HG03565 (cell line): ENCODE measurements around the gene GRIK3.
"Not testable (repeated sequence)": the region's sequence is repeated elsewhere in the genome, so short reads cannot be mapped to it uniquely, and the experiment has no call there.

Experiments used
- ATAC-seq: cut with Tn5 transposase; IDR thresholded peaks from one replicate; pipeline ENCODE4 v1.9.1; 2021; ENCODE audit warnings: mild to moderate bottlenecking, moderate library complexity; ENCODE audit not compliant: unreplicated experiment

Gene GRIK3

DNA sequence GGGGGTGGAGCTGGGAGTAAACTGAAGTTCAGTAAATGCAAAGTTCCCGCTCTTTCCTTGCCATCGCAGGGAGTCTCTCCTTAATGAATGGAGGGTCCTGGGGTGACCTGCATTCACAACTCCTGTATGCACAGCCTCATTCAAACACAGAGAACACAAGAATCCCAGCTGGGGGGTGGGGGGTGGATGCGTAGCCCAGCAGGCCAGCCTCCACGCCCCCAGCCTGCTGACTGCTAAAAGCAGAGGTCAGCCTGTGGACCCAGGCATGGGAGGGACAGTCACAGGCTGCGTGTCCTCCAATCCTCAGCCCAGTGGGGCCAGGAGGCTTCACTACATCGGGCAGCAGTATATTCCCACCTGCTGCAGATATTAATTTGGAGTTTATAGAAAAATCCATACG is 263.1 kb downstream of the GRIK3 start:
- ATAC-seq: no peak

DNA sequence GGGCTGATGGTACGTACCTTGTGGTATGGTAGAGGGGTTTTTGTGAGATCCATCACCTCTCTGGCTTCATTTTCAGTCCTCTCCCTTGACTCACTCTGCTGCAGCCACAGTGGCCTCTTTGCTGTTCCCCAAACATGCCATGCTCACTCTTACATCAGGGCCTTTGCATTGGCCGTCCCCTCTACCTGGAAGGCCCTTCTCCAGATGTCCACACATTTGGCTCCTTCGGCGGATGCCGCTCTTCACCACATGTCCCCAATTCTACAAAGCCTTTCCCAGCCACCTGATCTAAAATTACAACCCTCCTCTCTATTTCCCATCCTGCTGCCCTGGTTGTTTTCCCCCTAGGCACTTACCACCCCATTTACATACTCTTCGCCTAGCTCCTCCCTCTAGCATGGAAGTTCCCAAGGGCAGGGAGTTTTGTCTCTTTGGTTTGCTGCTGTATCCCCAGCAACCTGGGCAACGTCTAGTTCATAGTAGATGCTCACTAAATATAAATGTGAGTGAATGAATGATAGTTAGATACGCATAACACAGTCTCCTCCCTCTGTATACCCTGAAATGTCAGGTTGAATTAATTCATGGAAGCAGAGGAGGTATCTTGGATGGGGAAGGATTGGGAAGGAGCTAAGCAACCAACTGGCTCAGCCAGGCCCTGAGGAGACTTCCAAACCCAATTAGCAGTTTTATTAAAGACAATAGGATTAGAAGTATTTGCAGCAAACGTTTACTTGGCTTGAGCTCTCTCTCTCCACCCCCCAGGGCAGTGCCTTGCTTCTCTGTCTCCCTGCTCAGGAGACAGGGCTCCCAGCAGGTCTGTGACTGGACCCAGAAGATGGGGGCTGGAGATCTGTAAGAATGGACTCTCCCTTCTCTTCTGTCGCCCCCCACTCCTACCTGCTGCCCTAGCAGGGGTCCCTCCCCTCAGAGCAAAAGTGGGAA is 264.2 kb downstream of the GRIK3 start:
- no peak for ATAC-seq

DNA sequence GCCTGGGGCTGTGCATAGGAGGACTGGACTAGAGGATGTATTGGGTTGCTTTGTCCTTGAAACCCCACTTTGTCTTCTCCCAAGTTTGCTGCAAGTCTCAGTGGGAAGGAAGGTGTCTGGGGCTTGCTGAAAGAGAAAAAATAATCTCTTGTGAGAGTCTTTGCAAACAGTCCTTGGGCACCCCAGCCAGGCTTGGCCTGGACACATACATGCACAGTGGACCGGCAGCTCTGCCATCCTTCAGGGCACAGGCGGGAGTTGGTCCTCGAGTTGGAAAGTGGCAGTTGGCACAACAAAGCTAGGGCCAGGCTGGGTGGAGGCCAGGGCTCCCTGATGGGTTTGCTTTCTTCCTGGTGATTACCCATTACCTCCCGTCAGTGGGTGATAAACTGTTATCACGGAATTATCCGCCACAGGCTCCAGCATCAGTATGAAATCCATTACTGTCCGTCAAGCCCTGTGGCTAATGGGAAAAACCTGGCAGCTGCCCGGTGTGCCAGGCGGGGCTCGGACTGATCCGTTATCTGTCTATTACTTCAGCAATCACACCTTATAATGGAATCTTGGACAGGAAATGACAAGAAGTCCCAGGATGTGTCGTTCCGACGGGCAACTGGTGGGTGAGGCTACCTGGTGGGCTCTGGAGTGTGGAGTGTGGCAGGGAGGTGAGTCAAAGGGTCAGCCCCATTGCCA is 265.7 kb downstream of the GRIK3 start:
- ATAC-seq: no peak

DNA sequence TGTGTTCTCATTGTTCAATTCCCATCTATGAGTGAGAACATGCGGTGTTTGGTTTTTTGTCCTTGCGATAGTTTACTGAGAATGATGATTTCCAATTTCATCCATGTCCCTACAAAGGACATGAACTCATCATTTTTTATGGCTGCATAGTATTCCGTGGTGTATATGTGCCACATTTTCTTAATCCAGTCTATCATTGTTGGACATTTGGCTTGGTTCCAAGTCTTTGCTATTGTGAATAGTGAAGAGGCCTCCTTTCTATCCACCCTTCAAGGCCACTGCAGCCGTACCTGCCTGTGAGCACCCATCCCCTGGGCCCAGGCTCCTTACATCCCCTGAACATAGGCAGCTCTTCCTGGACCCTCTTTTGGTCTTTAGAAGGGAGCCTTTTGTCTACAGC is 266.9 kb downstream of the GRIK3 start:
- ATAC-seq: not testable (repeated sequence)

DNA sequence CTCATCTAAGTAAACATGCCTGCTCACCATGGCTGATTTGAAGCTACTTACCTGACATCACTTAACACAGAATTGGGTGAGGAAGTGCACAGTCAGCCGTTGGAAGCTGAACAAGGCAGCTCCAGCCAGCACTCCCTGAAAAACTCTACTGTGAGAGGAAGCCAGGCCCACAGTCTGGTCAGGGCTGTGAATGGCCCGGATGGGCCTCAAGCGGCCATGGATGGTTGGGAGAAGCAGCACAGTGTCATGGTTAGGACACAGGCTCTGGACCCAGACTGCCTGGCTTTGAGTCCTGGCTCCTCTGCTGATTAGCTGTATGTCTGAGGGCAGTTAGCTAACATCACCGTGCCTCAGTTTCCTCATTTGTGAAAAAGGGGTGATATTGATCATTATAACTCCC is 267.8 kb downstream of the GRIK3 start:
- ATAC-seq: no peak

DNA sequence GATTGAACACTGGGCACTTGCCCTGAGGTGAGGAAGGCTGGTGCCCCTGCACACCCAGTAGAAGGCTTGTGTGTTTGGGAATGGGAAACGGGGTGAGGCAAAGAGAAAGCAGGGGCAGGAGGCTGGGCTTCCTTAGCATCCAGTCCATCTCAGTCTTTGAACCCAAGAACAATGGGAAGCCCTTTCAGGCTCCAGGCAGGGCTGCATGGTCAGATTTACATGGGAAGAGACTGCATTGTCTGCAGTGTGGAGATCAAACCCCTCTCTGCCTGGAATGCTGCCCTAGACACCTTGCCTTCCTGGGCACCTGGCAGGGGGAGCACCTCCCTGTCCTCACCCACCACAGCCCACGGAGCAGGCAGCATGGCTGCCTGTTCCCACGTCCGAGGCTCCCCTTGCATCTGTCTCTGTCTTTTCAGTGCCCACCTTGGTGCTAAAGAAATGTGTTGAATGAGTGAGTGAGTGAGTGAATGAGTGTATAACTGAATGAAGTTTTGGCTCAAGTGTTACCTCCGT is 268.5 kb downstream of the GRIK3 start:
- ATAC-seq: no peak

DNA sequence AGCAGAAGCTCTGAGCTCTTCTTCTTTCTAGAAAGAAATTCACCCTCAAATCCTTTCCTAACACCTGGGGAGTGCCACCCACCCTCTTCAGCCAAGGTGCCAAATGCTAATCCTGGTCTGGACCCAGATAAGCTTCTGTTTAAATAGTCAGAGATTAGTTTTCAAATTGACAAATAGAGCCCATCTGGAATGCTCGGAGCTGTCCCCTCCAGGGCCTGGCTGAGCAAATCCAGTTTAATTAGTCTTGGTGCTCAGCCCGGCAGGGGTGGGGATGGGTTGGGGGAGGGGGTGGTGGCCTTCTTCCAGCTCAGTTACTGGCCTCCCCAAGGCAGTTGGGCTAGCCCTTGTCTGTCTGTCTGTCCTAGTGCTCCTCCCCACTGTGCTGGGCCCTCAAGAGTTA is 269.5 kb downstream of the GRIK3 start:
- no peak for ATAC-seq

DNA sequence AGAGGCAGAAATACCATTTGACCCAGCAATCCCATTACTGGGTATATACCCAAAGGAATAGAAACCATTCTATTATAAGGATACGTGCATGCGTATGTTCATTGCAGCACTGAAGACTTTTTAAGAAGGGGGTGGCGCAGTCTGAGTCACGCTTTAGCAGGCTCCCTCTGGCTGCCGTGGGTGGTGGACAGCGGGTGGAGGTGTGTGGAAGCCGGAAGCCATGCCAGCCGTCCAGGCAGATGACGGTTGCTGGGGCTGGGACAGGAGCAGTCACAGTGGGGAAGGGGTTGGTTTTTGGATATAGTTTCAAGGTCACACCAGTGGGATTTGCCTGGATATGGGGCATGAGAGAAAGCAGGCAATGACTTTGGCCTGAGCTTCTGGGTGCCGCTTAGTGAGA is 270.5 kb downstream of the GRIK3 start:
- no peak for ATAC-seq

DNA sequence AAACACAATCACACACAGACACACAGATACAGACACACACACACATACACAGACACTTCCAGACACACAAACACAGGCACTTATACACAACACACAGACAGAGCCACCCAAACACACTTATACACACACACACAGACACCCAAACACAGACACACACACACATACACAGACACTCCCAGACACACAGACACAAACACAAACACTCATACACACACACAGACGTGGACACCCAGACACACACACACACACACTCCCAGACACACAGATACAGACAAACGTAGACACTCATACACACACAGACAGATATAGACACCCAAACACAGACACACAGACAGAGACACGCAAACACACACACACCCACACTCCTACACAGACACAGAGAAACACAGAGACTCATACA is 272.1 kb downstream of the GRIK3 start:
- ATAC-seq: no peak

DNA sequence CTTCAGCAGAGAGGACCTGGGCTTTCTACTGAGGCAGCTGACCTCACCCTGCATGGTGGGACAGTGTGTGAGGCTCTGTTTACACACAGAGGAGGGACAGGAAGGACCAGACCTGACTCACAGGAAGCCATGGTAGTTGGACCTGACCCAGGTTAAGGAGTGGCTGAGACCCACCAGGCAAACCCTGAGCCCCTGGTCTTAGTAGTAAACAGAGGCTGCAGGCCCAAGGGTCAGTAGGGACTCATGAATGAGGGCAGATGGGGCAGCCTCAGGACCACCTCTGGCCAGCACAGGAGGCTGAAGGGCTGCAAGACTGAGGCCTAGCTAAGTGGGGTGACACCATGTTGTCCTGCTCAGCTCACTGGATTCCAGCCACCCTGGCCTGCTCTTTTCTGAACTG is 273.2 kb downstream of the GRIK3 start:
- ATAC-seq: no peak

DNA sequence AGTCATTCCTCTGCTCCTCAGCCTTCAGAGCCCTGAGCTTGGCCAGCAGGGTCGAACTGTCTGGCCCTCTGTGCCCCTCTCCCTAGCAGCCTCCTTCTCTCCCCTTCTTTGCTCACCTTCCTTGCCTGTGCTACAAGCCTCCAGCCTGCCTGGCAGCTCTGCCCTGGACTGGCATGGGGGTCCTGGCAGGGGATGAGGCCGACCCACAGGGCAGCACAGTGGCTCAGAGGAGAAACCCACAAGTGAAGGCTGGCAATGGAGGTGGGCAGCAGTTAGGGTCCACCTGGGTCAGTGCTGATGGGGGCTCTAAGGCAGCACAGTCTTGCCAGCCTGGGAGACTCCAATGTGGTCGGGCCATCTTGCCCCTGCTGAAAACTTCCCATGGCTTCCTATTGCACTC is 274.2 kb downstream of the GRIK3 start:
- no peak for ATAC-seq

DNA sequence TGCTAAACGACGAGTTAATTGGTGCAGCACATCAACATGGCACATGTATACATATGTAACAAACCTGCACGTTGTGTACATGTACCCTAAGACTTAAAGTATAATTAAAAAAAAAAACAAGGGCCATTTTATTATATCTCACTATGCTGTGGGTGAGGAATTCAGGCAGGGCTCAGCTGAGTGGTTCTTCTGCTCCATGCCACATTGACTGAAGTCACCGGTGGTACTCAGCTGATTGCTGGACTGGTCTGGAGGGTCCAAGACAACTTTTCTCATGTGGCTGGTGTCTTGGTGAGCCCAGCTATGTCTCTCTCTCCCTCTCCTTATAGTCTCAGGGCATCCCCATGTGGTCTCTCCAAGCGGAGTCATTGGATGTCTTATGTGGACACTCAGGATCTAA is 275.0 kb downstream of the GRIK3 start:
- ATAC-seq: no peak

DNA sequence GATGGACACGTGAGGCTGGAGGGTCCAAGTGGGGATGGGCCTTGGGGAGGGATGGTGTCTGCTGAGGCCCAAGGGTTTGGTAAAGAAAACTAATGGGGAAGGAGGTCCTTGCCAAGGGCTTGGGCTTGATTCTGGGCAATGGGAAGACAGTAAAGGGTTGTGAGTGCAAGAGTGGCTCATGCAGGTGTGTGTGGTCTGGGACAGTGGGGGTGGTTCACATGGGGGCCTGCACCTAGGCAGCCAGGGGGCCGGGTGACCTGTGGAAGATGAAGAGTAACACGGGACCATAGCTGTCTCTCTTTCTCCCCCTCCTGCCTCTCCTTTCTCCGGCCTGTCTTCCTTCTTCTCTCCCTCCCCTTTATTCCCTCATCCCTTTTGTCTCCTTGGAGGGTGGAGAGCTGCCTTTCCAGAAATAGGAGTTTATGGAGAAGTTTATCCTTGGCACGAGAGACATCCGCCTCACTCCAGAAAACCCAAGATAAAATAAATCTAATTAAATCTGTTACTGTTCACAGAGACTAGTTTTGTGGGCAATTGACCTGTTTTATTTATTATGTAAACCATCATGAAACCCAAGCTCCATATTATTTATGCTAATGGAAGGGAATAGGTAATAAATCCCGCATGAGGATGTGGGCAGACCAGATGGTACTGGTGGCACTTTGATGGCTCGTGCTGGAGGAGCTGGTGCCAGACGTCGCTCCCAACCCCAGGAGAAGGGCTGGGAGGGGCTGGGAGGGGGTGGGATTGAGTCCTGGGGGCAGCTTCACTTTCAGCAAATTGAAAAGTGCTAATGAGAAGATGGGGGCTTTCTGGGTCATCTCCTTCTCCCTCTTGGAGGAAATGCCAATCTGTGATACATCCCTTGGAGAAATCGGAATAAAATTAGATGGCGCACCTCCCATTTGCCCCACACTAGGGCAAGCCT is 278.7 kb downstream of the GRIK3 start:
- ATAC-seq: no peak

DNA sequence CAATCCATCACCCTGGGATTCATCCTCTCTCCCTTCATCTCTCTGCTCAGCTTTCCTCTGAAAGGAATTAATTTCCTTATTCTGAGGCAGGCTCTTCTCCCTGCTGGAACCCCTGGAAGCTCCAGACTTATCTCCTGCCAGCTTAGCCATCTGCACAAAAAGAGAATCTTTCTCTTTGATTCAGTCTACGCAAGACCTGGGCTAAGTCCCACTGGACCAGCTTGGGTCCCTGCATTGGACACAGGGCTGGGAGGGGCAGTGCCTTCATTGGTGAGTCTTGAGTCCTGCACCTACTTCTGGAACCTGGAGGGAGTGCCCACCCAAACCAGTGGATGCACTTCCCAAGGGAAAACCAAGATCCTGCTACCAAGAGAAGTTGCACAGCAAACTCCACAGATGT is 279.9 kb downstream of the GRIK3 start:
- no peak for ATAC-seq

DNA sequence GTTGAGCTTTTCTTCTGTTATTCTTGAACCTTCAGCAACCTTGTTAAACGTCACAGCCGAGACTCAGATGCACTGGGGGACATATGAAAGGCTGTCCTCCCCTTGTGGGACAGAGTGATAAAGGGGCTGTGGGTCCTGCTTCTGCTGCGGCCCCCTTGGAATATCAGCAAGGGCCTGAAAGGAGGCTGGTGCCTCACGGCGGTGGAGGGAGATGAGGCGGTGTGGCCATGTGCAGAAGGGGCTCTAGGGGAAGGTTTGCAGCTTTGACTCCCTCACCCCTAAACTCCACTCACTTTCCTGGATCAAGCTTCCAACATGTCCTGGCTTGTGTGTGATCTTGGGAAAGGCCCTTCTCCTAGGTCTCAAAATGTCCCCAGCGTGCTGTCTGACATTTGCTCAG is 280.9 kb downstream of the GRIK3 start:
- no peak for ATAC-seq

DNA sequence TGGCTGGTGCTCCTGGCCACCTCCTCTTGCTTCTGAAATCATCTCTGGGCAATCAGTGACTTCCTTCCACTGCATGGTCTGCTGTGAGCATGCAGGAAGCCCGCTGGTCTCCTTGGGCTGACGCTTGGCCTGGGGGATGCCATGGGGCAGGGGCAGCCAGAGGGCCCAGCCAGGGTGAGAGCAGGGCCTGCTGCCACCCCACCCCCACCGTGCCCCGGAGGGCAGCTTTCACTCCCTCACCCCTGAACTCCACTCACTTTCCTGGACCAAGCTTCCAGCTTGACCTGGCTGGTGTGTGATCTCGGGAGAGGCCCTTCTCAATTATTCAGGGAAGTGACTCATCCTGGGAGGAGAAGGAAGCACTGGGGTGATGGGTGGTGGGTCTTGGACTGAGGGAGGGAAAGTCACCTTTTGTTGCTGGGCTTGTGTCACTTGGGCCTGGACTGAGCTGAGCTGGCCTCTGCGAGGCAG is 281.4 kb downstream of the GRIK3 start:
- no peak for ATAC-seq

DNA sequence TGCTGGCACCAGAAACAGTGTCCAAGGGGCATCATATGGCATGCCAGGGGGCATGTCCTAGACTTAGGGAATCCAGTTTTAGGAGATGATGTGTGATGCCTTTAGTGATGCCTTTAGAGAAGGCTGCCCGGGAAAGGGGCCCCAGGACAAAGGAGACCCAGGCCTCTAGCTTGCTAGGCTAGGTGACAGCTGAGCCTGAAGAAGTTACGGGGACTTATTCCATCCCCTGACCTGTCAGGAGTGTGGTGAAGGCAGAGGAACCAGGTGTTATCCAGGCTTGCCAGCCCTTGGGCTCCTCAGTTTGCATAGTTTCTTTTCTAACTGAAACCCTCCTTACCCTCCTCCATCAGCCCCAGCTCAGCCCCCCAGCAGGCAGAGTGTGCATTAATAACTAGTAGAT is 281.9 kb downstream of the GRIK3 start:
- no peak for ATAC-seq

DNA sequence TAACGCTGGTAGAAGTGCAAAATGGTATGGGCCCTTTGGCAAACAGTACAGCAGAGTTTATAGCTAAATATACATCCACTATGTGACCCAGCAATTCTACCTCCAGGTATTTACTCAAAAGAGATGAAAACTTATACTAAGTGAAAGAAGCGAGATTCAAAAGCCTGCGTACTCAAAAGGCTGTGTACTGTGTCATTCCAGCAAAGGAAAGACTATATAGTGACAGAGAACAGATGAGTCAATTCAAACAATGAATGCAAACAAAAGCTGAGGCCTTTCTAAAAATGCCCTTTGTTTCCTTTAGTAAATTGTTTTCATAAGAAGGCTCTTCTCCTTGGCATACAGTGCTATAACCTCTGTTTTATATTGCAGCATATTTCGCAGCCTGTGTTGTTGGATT is 282.8 kb downstream of the GRIK3 start:
- no peak for ATAC-seq

DNA sequence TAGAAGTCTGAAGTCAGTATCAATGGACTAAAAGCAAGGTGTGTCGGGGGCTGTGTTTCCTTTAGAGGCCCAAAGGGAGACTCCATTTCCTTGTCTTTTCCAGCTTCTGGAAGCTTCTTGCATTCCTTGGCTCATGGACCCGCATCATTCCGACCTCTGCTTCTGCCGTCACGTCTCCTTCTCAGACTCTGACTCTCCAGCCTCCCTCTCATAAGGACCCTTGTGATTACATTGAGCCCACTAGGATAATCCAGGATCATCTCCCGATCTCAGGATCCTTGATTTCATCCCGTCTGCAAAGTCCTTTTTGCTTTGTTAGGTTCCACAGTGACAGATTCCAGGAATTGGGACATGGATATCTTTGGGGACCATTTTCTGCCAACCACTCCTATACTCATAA is 285.8 kb downstream of the GRIK3 start:
- no peak for ATAC-seq
